GM18907 (cell line): ENCODE measurements around the gene WNK1.
A peak's percentile ranks its signal among the peaks of the same experiment; 100 is the strongest.
"Not testable (repeated sequence)": the region's sequence is repeated elsewhere in the genome, so short reads cannot be mapped to it uniquely, and the experiment has no call there.

Source experiments
- ATAC-seq: cut with Tn5 transposase; IDR thresholded peaks from one replicate; pipeline ENCODE4 v1.9.1; 2021; ENCODE audit warnings: mild to moderate bottlenecking, moderate library complexity; ENCODE audit not compliant: unreplicated experiment

The WNK1 gene

DNA sequence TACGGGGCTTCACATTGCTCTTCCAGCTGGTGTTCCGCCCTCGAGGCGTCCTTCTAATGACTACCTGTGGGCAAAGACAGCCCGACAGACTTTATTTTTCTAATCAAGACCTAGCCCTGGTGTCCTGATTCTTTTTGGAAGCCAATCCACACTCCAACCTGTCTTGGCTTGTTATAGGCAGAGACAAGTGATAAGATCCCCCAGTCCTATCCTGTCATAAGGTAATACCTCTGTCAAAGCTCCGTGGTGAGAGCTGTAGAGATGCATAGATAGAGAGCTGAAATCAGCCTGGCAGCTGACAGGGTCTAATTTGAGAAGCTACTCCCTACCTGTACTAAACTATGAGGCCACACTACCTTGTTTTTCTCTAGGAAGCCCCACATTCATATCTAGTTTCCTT is 11.5 kb upstream of the WNK1 start:
- no peak for ATAC-seq

DNA sequence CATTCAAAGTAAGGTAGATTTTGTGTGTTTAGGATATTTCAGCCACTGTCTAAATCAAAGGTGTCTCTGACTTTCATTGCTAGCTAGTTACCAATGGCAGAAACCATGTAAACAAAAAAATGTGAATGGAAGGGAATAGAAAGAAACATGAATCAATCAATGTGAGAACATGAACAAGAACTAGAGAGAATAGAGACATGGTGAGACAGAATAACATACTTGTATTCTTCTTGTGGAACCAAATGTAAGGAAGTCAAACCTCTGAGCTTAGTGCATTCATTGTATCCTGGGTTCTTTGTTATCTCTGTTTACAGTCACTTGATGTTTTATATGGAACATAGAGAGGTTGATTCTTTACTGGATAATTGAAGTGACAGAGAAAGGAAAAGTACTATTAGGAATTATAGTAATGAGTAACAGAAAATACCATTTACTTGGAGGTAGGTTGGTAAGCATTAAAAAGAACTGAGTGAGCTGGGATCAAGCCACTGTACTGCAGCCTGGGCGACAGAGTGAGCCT is 2.6 kb upstream of the WNK1 start:
- ATAC-seq = no peak

- no peak for ATAC-seq
These were observed 1.8 kb upstream of the WNK1 start for GRCh38 chr12:750366-751191.

- peak; percentile 48 for ATAC-seq
These were observed 984 bp upstream of the WNK1 start for GRCh38 chr12:751192-751998.

- ATAC-seq = peak; percentile 25
These were observed 574 bp downstream of the WNK1 start for GRCh38 chr12:752695-753610.

DNA sequence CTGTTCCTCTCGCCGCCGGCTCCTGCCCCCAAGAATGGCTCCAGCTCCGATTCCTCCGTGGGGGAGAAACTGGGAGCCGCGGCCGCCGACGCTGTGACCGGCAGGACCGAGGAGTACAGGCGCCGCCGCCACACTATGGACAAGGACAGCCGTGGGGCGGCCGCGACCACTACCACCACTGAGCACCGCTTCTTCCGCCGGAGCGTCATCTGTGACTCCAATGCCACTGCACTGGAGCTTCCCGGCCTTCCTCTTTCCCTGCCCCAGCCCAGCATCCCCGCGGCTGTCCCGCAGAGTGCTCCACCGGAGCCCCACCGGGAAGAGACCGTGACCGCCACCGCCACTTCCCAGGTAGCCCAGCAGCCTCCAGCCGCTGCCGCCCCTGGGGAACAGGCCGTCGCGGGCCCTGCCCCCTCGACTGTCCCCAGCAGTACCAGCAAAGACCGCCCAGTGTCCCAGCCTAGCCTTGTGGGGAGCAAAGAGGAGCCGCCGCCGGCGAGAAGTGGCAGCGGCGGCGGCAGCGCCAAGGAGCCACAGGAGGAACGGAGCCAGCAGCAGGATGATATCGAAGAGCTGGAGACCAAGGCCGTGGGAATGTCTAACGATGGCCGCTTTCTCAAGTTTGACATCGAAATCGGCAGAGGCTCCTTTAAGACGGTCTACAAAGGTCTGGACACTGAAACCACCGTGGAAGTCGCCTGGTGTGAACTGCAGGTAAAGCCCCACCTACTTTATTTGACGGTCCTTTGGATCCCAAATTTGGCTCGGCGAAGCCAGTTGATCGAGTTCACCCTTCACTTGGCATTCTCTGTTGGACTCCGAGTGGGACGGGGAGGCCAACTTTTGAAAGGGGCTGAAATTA is 1.5 kb downstream of the WNK1 start:
- peak; percentile 14 for ATAC-seq

DNA sequence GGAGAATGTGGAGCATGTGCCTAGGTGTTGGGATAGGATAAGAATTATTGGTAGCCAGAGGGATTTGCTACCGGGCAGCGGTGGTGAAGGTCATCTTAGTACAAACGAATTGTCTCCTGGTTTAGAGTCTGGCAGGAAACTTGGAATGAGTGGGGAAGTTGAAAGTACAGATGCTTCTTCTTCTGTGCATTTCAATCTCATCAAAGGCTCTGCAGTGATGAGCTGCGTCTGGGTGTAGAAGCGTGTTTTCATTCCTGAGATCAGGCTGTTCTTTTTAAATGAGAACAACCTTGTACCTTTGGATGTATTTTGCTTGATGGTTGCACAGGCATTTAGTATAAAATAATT is 2.1 kb downstream of the WNK1 start:
- no peak for ATAC-seq

DNA sequence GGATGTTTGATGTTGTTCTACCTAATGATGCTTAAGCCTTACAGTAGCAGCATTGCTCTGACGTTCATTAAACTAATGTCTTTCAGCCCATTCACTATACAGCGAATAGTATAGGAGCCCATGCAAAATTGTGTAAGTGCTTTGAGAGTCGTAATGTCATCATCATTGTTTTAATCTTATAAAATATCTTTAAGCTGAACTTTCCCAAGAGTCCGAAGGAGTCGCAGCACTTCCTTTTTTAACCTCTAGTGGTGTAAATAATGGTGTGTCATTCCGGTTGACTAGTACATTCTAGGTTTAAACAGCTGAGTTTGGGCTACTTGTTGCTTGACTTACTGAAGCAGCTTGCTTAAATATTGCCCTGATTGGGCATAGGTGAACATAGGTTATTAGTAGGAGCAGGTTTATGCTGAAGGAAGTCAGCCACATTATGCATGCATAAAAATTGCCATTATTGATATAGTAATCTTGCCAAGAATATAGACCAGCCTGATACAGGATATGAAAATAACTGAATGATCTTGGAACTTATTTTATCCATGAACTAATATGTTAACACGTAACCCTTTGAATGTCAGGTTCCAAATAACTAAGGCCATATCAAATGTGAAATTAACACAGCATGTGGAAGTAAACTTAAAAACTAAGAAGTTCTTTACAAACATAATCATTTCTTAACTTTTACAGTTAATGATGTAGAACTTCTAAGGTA is 2.6 kb downstream of the WNK1 start:
- no peak for ATAC-seq

DNA sequence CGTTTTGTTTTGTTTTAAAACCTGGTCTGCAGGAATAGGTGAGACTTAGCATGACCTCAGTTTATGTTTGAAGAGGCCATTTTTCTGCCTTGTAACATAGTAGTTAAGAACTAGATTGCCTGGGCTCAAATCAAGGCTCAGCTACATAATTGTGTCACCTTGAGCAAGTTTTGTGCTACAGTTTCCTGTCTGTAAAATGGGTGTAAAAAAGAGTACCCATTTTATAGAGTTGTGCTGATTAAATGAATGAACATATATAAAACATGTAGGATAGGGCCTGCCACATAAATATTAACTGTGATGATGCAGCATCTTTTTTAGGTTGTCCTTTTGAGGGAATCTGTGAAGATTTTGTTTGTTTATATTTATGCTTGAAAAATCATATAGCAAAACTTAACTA is 7.2 kb downstream of the WNK1 start:
- no peak for ATAC-seq

DNA sequence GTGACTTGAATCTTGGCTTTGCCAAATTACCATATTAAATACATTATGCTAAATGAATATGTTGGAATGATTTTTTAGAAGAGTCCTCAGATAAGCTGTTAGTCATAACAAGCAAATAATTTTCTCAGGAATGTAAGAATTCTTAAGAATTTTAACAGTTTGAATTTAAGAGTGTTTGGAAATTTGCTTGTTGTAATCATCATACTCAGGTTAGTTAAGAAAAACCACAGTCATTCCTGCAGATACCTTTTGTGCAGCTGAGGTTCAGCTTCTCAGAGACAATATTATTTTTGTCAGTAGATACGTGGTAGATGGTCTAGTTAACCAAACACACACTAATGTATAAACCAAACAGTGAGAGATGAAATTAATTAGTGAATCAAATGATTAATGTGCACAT is 8.9 kb downstream of the WNK1 start:
- ATAC-seq = no peak

DNA sequence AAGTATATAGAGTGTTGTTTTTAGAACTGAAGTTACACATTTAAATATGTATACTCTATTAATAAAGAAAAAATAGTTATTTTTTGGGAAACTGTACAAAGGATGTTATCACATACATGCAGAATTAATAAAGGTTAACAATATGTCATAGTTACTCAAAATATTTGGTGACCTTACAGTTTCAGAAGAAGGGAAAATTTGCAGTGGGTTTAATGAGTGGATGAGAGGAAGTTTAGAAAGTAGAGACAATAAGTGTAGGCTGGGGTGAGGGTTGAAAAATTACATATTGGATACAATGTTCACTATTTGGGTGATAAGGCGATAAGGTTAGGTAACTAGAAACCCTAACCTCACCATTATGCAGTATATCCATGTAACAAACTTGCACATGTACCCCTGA is 13.5 kb downstream of the WNK1 start:
- ATAC-seq = no peak

DNA sequence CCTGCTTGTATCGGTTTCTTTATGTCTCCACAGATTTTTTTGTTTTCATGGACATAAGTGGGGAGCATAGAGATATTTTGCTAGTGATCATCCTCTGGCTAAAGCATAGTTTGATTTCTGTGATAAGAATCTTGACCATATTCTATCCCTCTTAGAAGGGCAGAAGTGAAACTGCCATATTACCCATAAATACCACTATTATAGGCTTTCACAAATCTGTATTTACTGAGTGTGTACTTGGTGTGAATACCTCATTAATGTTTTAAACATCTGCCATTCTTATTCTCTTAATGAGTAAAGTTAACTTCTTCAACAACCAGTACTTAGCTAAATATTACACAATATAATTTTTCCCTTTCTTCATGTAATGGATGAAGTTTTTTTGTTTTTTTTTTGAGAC is 16.1 kb downstream of the WNK1 start:
- ATAC-seq = no peak

DNA sequence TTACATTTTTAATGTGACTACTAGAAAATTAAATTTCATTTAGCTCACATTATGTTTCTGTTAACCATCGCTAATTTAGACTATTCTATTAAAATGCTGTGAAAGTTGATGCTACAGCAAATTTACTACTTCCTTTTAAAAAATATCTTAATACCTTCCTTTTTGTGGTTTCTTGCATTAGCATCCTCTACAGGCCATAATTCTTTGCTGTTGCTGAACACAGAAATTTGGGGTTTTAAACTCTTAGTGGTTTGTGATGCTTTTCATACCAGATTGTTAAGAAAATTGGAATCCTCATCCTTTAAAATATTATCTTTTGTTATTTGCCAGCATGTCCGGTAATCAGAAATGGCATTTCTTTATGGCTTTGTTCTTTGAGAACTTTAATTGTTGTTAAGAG is 18.1 kb downstream of the WNK1 start:
- ATAC-seq = no peak

DNA sequence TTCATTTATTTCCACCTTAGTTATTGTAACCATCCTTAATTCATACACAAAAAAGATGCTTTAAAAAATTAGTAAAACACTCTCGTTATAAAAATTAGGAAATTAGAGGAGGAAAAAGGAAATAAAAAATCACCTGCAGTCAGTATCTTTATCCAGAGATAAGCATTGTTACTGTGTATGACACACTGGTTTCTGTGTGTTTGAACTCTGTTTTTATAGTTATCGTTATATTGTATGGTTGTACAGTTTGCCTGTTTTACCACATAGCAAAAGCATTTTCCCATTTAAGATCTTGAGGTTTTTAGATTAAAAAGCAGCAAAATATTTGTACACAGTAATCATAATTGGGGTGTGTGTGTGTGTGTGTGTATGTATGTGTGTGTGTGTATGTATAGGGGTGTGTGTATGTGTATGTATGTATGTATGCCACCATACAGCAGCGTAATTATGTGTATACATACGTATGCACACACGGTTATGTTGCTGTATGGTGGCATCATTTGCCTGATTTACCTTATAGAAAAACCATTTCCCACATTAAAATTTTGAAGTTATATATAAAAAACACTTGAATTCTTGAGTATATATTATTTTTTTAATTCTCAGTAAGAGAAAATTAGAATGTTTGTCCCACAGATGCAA is 19.8 kb downstream of the WNK1 start:
- no peak for ATAC-seq

GRCh38 chr12:774051-774614 is 21.8 kb downstream of the WNK1 start:
- ATAC-seq = no peak

GRCh38 chr12:775973-776771 is 23.8 kb downstream of the WNK1 start:
- ATAC-seq = not testable (repeated sequence)

- ATAC-seq = not testable (repeated sequence)
These were observed 24.5 kb downstream of the WNK1 start for GRCh38 chr12:776772-777373.
